NCI-H1105 (cell line): ENCODE data around the gene TAF8.
"Not testable (repeated sequence)": the region's sequence is repeated elsewhere in the genome, so short reads cannot be mapped to it uniquely, and the experiment has no call there.

Experiments
- DNase-seq: peaks from one replicate; lab custom pipeline; 2025; lab: John Stamatoyannopoulos, UW

TAF8 gene, protein sequence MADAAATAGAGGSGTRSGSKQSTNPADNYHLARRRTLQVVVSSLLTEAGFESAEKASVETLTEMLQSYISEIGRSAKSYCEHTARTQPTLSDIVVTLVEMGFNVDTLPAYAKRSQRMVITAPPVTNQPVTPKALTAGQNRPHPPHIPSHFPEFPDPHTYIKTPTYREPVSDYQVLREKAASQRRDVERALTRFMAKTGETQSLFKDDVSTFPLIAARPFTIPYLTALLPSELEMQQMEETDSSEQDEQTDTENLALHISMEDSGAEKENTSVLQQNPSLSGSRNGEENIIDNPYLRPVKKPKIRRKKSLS

DNA sequence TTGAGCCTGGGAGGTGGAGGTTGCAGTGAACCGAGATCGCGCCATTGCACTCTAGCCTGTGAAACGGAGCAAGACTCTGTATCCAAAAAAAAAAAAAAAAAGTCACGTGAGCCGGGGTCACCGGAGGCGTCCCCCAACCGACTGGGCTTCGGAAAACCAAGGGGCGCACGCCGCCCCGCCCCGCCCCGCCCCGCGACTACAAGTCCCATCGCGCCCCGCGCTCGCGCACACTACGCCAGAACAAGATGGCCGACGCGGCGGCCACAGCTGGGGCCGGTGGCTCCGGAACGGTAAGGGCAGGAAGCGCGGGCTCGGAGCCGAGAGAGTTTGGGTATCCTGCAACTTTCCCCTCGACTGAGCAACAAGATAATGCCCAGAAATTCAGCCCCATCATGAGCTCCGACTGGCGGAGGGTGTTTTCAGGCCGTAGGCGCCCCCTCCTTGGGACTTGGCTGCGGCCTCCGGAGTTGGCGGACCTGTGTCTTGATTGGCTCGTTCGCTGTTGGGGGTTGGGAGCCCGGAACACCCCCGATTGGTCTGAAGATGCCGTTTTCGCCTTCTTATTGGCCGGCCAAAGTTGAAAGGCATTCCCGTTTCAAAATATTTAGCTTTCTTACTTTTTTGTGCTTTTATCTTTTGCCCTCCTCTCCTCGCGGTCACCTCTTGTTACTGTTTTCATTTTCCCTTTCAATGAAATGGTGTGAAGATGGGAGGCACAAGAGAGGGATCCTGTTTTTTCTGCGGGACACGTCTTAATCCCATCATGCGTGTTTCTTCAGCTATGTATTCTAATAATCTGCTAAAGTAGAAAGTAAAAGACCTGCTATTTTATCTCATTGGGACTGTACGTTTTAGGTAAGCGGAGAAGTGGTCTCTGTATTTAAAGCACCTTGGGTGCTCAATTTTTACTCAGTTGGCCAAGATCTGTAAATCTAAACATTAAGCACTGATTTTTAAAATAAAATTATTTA is at the start of gene TAF8:
Gene TAF8, plus strand, starts transcription at position 228 of the 971 bp plus-strand sequence. Its CDS starts 18 bp downstream, at position 246.
- DNase-seq: peak; percentile 89

DNA sequence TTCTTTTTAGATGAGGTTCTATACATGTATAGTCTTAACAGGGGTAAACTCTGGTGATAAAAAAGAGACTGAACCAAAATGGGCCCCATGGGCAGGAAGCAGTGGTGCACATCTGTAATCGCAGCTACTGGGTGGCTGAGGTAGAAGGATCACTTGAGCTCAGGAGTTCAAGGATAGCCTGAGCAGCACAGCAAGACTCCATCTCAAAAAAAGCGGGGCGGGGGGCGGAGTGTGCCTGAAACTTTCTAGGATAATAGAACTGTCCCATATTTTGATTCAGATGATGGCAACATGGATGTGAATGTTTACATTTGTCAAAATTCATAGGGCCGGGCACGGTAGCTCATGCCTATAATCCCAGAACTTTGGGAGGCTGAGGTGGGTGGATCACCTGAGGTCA is 48.8 kb upstream of the TAF8 start:
- no peak for DNase-seq

DNA sequence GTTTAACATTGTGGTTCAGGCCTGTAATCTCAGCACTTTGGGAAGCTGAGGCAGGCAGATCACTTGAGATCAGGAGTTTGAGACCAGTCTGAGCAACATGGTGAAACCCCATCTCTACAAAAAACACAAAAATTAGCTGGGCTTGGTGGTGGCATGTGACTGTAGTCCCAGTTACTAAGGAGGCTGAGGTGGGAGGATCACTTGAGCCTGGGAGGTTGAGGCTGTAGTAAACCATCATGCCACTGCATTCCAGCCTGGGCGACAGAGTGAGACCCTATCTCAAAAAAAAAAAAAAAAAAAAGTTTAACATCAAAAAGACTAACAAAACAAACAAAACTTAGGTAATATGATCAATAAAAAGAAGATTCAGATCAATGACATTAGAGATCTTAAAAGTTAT is 46.7 kb upstream of the TAF8 start:
- not testable (repeated sequence) for DNase-seq

DNA sequence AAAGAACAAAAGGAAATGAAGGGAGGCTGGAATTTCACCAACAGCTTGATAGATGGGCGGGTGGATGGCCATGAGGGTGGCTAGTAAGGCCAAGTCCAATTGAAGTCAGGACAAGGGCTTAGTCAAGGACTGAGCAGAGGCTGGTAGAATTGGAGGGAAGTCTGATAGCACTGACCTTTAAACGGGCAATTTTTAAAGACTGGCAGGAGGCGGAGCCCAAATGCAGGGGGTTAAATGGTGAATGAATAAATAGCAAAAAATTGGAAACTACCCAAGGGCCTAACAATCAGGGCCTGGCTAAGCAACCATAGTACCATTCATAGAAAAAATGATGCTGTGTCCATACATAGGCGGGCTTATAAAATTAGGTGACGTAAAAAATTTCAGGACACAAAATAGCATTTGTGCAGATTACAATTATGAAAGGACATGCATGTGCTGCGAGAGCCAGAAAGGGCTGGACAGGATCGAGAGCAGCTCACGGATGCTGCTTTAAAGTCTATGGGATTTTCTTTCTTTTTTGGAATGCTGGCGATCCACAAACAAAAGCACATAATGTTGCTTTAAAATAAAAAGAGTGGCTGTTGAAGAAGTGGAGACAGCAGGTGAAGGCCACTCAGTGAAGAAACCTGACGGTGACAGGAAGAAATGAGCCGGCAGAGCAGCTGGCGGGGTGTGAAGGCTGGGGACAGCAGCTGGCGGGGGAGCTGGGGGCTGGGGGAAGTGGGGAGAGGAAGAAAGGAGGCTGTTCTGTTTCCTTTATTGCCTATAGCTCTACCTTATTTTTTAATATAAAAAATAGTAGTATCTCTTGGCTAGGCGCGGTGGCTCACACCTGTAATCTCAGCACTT is 42.8 kb upstream of the TAF8 start:
- no peak for DNase-seq

DNA sequence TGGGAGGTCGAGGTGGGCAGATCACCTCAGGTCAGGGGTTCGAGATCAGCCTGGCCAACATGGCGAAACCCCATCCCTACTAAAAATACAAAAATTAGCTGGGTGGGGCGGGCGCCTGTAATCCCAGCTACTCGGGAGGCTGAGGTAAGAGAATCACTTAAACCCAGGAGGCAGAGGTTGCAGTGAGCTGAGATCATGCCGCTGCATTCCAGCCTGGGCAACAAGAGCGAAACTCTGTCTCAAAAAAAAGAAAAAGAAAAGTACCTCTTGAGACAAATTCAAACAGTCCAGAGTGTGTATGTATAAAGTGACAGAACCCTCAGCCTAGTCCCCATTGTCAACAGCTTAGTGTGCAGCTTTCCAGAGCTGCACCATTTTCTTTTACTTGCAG is 42.2 kb upstream of the TAF8 start:
- not testable (repeated sequence) for DNase-seq

DNA sequence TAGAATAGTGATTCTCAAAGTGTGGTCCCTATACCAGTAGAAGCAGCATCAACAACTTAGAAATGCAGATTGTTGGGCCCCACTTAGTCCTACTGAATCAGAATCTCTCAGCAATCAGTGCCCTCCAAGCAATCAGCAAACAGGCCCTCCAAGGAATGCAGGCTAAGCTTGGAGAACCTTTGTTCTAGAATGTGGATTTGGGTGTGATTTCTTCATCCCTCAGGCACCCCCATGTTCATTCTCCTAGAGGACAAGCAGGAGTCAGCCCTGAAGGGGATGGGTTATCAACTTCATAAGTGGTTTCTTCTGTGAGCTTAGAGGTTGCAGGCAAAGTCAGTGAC is 40.5 kb upstream of the TAF8 start:
- DNase-seq: no peak

DNA sequence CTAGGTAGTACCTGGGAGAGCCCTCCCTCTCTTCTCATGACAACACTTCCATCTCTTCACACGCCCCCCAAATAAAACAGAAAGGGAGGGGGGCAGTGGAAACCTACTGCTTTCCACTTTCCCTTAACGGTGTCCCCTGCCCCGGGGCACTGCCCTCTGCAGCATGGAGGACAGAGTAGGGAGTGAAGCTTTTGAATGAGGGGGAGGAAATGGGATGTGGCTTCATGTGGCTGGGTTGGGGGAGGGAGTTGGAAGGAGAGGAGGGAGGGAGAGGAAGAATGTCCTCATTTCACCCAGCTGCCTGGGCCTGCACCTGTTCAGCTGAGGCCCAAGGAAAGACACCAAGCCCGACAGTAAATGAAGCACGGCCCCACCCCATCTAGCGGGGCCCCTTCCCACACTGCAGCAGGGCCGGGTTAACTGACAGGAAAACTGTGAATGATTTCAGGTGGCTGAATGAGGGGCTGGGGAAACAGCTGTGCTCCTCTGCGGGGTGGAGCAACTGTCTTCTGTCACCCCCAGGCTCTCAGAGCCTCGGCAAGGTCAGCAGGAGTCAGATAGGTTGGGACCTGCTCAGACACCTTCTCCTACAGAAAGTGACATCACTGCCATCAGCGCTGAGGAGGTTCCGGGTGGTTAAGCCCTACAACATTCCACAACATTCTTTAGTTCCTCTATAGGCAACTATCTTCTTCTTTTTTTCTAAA is 40.0 kb upstream of the TAF8 start:
- no peak for DNase-seq

DNA sequence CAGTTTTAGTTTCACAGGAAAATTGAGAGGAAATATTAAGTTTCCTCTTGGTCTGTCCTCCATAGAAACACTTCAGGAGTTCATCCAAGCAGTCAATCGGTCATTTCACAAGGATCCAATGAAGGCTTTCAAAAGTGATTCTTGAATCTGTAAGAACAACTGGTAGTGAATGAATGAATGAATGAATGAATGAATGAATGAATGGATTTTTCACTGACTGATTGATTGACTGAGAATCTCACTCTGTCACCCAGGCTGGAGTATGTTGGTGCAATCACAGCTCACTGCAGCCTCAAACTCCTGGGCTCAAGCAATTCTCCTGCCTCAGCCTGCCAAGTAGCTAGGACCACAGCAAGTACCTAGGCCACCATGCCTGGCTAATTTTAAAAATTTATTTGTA is 39.4 kb upstream of the TAF8 start:
- DNase-seq: no peak

DNA sequence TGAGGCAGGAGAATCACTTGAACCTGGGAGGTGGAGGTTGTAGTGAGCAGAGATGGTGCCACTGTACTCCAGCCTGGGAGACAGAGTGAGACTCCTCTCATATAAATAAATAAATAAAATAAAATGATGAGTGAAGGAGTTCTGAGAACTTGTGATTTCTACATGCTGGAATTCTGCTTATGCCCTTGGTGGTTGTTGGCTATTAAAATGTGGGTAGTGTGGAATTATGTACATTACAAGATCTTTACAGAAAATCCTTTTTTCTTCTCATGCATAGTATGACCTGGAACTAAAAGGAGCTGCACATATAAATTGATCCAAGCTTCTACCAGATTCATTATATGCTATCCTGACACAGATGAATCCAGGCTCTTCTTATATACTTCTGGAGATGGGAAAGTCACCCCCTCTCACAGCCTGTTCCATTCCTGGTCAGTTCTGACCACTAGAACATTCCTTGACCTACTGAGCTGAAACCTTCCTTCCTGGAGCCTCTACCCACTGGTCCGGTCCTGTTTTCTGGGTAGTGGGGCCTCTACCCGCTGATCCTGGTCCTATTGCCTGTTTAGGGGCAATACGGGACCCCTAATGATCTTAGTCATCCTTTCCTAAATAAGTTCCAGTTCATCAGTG is 37.7 kb upstream of the TAF8 start:
- DNase-seq: no peak

DNA sequence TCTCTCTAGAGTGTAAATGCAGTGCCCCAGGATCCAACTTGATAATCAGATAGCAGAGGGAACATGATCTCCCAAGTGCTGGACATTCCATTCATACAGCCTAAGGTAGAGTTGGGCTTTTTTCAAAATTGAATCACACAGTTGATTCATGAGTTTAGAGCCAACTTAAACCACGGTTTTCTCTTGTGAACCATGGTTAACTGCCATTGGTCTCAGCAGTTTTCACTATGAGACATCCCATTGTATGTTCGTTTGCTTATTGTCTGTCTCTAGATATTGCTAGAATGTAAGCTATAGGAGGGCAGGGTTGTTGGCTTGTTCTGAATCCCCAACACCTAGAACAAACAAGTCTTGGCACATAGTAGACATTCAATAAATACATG is 37.2 kb upstream of the TAF8 start:
- DNase-seq: no peak

DNA sequence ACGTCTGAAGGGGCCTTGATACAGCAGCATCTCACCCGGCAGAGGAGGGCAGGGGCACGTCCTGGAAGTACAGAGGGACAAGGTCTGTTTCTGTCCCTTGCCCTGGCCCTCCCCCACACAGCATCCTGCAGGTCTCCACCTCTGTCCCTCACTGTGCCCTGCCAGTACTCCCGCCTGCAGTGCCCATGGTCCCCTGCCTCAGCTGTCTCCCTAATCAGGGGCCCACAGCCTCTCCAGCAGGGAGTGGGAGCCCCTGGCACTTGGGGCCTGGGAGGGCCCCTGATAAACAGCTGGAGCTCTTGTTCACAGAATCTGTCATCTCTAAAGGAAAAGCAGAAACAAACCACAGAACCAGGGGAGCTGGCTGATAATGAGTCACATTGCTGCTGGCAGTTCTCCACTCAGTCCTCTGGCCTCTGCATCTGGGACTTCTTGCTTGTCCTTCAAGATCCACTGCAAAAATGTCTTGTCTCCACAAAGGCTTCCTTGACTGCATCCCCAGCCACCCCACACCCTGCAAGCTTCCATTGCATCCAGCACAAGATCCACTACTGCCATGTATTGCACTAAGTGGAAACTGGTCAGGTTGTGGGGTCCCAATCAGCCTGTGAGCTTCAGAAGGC is 33.2 kb upstream of the TAF8 start:
- DNase-seq: no peak

DNA sequence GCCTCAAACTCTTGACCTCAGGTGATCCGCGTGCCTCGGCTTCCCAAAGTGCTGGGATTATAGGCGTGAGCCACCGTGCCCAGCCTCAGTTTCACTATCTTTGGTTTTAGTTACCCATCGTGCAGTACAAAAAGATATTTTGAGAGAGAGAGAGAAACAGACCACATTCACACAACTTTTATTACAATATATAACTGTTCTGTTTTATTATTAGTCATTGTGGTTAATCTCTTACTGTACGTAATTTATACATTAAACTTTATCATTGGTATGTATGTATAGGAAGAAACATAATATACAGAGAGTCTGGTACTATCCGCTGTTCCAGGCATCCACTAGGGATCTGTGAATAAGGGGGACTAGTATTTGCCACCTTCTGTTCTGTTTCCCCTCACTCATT is 29.4 kb upstream of the TAF8 start:
- DNase-seq: no peak

DNA sequence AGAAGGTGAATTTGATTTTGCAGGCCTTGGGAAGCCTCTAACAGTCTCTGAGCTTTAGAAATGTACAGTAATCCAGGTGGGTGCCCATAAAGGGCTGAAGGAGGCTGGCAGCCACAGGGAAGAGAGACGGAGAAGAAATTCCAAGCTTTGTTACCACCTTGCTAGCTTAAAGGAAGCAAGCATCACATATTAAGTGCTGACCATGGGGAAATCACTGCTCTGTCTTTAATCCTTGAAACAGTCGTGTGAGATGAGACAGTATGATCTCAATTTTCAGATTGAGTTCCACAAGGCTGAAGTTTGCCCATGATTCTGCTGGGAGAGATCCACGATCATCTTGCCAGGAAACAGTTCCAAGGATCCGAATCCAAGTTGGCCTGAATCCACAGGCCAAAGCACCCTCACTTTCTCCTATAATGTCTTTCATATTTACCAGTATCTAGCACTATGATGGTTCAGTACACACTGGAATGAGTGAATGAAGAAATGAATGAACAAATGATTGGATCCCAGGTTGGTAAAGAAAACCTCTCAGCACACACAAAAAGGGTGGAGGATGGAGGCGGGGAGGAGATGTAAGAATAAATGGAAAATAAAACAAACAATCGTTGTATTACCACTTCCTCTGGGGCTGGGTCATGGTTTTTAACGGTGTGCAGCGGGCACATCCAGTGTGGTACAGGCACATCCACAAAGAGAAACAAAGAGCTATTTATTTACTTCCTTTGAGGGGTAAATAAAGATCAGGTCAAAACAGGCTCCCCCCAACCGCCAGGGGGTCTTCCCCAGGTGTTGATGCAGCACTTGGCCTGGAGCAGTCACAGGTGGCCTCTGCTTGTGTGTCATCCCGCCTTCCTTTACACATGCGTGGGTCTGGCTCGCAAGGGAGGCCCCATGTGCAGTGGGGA is 28.2 kb upstream of the TAF8 start:
- DNase-seq: no peak

DNA sequence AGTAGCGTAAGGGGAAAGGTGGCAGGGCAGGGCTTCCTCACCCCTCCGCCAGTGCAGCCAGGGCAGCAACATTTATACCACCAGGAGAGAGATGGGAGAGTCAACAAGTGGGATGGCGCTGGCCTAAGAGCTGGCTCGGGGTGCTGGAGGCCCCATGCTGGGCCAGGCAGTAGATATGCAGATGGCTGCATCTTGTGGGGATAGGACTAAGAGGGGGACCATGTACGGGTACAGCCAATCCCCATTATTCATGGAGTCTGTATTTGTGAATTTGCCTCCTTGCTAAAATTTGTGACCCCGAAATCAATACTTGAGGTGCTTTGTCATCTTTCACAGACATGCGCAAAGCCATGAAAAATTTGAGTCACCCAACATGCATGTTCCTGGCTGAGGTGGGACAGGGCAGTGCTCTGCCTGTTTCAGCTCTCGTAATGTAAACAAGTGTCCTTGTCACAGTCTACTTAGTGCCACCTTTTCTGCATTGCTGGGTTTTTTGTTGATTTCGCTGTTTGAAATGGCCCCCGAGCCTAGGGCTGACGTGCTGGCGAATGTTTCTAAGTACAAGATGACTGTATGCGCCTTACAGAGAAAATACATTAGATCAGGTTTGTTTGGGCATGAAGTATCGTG is 27.5 kb upstream of the TAF8 start:
- DNase-seq: no peak

DNA sequence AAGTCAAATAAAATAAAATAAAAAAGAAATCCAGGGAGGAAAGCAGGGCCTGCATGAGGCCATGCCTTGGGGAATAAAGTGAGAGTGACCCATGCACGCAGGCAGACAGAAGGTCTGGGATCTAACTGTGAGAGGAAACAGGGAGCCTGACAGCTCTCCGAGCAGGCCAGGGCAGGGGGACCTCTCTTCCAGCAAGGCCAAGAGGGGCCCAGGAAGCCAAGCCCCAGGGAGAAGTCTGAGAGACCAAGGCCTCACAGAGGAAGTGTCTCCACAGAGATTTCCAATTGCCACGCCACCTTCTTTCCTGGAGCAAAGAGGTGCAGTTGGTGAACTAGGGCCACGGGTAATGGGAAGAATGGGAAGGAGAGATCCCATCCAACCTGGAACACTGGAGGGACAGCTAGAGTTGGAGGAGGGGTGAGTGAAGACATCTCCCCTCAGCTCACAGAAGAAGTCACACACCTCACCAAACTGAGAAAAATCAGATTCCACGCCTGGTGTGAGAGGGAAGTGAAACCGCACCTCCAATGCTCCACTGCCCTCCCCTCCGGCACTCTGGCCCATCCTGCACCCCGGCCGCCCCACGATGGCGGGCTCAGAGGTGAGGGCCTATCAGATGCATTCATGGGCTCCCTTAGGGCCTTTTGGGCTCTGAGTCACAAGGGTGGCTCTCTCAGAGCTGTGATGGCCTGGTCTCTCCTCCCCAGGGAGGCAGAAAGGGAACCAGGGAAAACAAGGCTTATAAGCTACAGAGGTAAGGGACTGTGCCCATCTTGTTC is 25.1 kb upstream of the TAF8 start:
- DNase-seq: no peak

DNA sequence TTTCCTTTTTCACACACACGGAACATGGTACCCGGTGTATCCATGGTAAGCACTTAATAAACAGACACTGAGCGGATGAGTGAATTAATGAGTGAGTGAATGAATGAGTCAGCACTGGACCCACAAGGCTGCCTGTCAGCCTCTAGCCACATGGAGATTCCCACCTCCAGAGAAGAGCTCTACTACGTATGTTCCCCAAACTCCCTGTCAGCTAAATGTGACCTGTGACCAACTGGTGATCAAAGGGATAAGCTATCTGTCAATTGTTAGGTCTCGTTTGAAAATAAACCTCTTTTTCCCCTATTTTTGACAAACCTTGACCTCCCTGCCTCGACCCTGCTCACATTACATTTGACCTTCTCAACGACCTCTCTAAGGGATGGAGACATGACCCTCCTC is 24.5 kb upstream of the TAF8 start:
- no peak for DNase-seq

DNA sequence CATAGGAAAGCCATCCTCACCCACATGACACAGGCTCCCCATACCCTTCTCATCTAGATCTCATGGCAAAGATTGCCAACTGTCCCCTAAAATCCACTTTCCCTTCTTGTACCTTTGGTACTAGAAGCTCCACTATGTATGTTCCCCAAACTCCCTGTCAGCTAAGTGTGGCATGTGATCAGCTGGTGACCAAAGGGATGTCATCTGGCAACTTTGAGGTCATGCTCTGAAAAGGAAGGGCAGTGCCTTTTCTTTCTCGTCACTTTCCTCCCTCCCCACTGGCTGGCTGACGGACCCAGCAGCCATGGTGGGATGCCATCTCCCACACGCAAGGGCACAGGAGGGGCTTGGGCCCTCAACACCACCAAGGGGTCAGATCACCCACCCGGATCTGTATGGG is 23.8 kb upstream of the TAF8 start:
- no peak for DNase-seq

DNA sequence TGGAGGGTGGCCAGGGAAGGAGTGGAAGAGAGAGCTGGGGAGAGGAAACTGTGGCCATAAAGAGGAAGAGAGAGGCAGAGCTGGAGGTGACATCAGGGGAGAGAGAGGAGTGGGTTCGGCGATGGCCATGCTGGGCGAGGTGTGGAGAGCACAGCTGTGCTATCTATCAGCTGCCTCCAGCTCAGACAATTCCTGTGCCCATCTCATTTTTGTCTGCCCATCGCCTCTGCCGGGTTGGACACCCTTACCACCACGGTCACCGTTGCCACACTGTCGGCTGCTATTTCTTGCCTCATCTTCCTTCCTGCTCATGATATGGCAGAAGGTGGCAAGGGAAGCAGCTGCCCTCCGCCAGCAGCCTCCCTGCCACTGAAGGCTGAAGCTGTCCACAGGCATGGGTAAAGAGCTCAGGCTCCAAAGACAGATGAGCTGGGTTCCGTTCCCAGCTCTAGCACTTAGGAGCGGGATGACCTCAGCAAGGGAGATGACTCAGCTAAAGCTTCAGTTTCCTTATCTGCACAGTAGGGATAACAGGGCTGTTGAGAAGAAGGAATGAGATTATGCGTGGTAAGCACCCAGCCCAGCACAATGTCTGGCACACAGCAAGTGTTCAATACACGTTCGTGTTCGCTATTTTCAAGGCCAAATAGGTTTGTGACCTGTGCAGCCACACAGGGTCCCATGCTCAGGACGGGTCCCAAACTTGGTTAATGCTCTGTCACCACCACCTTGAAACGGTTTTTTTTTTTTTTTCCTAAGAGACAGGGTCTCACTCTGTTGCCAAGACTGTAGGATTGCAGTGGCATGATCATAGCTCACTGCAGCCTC is 21.9 kb upstream of the TAF8 start:
- DNase-seq: no peak
